HPDE6-E6E7 (cell line): ENCODE results near the gene FAM53B.

Experiments used
- DNase-seq: peaks from one replicate; pipeline ENCODE4 v3.0.0; 2011; ENCODE audit warnings: missing footprints; ENCODE audit errors: extremely low spot score

Gene FAM53B

GRCh38 chr10:124679401-124679800 is 64.8 kb downstream of the FAM53B start:
- no peak for DNase-seq

GRCh38 chr10:124678557-124679240 is 65.5 kb downstream of the FAM53B start:
- no peak for DNase-seq

GRCh38 chr10:124677749-124678556 is 66.2 kb downstream of the FAM53B start:
- DNase-seq = no peak

GRCh38 chr10:124677293-124677699 is 66.9 kb downstream of the FAM53B start:
- DNase-seq = no peak

- no peak for DNase-seq
Observed at GRCh38 chr10:124676416-124677062, 67.6 kb downstream of the FAM53B start.

- no peak for DNase-seq
Observed at GRCh38 chr10:124675824-124676223, 68.4 kb downstream of the FAM53B start.

GRCh38 chr10:124675261-124675660 is 68.9 kb downstream of the FAM53B start:
- DNase-seq = no peak

GRCh38 chr10:124674768-124675222 is 69.4 kb downstream of the FAM53B start:
- no peak for DNase-seq

GRCh38 chr10:124672181-124672638 is 72.0 kb downstream of the FAM53B start:
- no peak for DNase-seq

GRCh38 chr10:124671486-124672075 is 72.6 kb downstream of the FAM53B start:
- DNase-seq = peak; percentile 62

GRCh38 chr10:124670849-124671248 is 73.3 kb downstream of the FAM53B start:
- no peak for DNase-seq

GRCh38 chr10:124669824-124670654 is 74.1 kb downstream of the FAM53B start:
- DNase-seq = no peak

- DNase-seq = no peak
Observed at GRCh38 chr10:124669141-124669823, 74.9 kb downstream of the FAM53B start.

- DNase-seq = no peak
Observed at GRCh38 chr10:124668517-124669051, 75.6 kb downstream of the FAM53B start.

GRCh38 chr10:124667425-124668345 is 76.5 kb downstream of the FAM53B start:
- DNase-seq = no peak

- DNase-seq = no peak
Observed at GRCh38 chr10:124666494-124666893, 77.7 kb downstream of the FAM53B start.

GRCh38 chr10:124665980-124666379 is 78.2 kb downstream of the FAM53B start:
- DNase-seq = no peak

GRCh38 chr10:124665558-124665957 is 78.6 kb downstream of the FAM53B start:
- DNase-seq = no peak

- no peak for DNase-seq
Observed at GRCh38 chr10:124665091-124665490, 79.1 kb downstream of the FAM53B start.
